IMR-90 (cell line): ENCODE results near the gene RPH3AL. TPM values are rescaled to one million over a fixed set of nuclear protein-coding genes. Genes with fewer than 3 reads are reported as not detected.

Experiments used
- ATAC-seq: fragments of 200-7000 bp; cut with Tn5 transposase; 2 replicates; pipeline ENCODE4 v1.9.1; 2020; ENCODE audit warnings: low read depth, mild to moderate bottlenecking, moderate library complexity
- BruUV-seq: library from RNA; stranded (reverse); fragments of 400-500 nt; replicated peaks from 2 replicates; lab custom pipeline; 2021; lab: Mats Ljungman, UMichigan
- CTCF ChIA-PET: fragments of 300-600 bp; formaldehyde crosslinking; extraction: SDS; loops from one replicate; lab custom pipeline; 2021; ENCODE audit warnings: antibody characterized with exemption; lab: Yijun Ruan, JAX
- POLR2A ChIA-PET: fragments of 300-600 bp; sonication (Branson Sonifier 250); formaldehyde crosslinking; loops from one replicate; lab custom pipeline; 2022; ENCODE audit warnings: antibody characterized with exemption; ENCODE audit not compliant: unreplicated experiment; lab: Charles Lee
- DNase-seq: peaks from one replicate; pipeline ENCODE4 v3.0.0; 2013
- H2AFZ ChIP-seq: replicated peaks from 2 replicates; pipeline ENCODE3; 2013; ENCODE audit warnings: low read length, mild to moderate bottlenecking; ENCODE audit not compliant: poor library complexity
- H2AK5ac ChIP-seq: 2 replicates; pipeline ENCODE4 v1.6.1; 2013; ENCODE audit warnings: low read depth, low read length, inconsistent platforms
- H2AK9ac ChIP-seq: replicated peaks from 2 replicates; pipeline ENCODE3; 2013; ENCODE audit warnings: mild to moderate bottlenecking, low read depth, low read length, moderate library complexity; ENCODE audit not compliant: poor library complexity
- H2BK120ac ChIP-seq: 2 replicates; pipeline ENCODE4 v1.6.1; 2013; ENCODE audit warnings: low read depth, low read length, inconsistent platforms
- H2BK15ac ChIP-seq: 3 replicates; pipeline ENCODE4 v1.6.1; 2013; ENCODE audit warnings: low read depth, low read length, inconsistent platforms
- H2BK20ac ChIP-seq: 2 replicates; pipeline ENCODE4 v1.6.1; 2013; ENCODE audit warnings: low read depth, mild to moderate bottlenecking, inconsistent platforms, low read length, moderate library complexity
- H2BK5ac ChIP-seq: 2 replicates; pipeline ENCODE4 v1.6.1; 2013; ENCODE audit warnings: mild to moderate bottlenecking, low read depth, low read length, inconsistent platforms; ENCODE audit not compliant: poor library complexity, severe bottlenecking
- H3K14ac ChIP-seq: replicated peaks from 2 replicates; pipeline ENCODE4 v1.6.1; 2013; ENCODE audit warnings: low read depth, low read length, inconsistent platforms
- H3K18ac ChIP-seq: 2 replicates; pipeline ENCODE4 v1.6.1; 2013; ENCODE audit warnings: low read depth, low read length, control low read depth
- H3K23ac ChIP-seq: 2 replicates; pipeline ENCODE4 v1.6.1; 2013; ENCODE audit warnings: low read depth, low read length, inconsistent platforms
- H3K27ac ChIP-seq: 2 replicates; pipeline ENCODE4 v1.5.1; 2013; ENCODE audit warnings: mild to moderate bottlenecking, control low read depth, low read length; ENCODE audit not compliant: insufficient read depth
- H3K27me3 ChIP-seq: 2 replicates; pipeline ENCODE4 v1.6.1; 2013; ENCODE audit warnings: low read length; ENCODE audit not compliant: control insufficient read depth, insufficient read depth
- H3K36me3 ChIP-seq: 2 replicates; pipeline ENCODE4 v1.6.1; 2013; ENCODE audit warnings: low read length, mixed read lengths; ENCODE audit not compliant: control insufficient read depth, insufficient read depth
- H3K4ac ChIP-seq: 2 replicates; pipeline ENCODE4 v1.6.1; 2013; ENCODE audit warnings: low read depth, low read length, inconsistent platforms
- H3K4me1 ChIP-seq: 2 replicates; pipeline ENCODE4 v1.6.1; 2013; ENCODE audit warnings: low read length, mixed read lengths; ENCODE audit not compliant: control insufficient read depth, insufficient read depth
- H3K4me2 ChIP-seq: 2 replicates; pipeline ENCODE4 v1.6.1; 2013; ENCODE audit warnings: low read depth, mild to moderate bottlenecking, control low read depth, low read length, moderate library complexity
- H3K4me3 ChIP-seq: 2 replicates; pipeline ENCODE4 v1.5.1; 2013; ENCODE audit warnings: low read depth, mild to moderate bottlenecking, control low read depth, low read length, moderate library complexity; ENCODE audit not compliant: insufficient read depth
- H3K56ac ChIP-seq: 2 replicates; pipeline ENCODE4 v1.6.1; 2013; ENCODE audit warnings: low read length, inconsistent platforms; ENCODE audit not compliant: insufficient read depth; ENCODE audit errors: extremely low read depth
- H3K79me1 ChIP-seq, 2 experiments: 2 replicates each; pipeline ENCODE4 v1.6.1; 2013; ENCODE audit warnings: low read length in 2 of 2, inconsistent platforms in 1 of 2, low read depth in 1 of 2
- H3K9ac ChIP-seq: 2 replicates; pipeline ENCODE4 v1.6.1; 2013; ENCODE audit warnings: low read depth, low read length, control low read depth
- H3K9me1 ChIP-seq: 2 replicates; pipeline ENCODE4 v1.6.1; 2013; ENCODE audit warnings: low read length, inconsistent platforms; ENCODE audit not compliant: insufficient read depth
- H3K9me3 ChIP-seq: 2 replicates; pipeline ENCODE4 v1.6.1; 2013; ENCODE audit warnings: low read length; ENCODE audit not compliant: control insufficient read depth, insufficient read depth
- H4K20me1 ChIP-seq: 2 replicates; pipeline ENCODE4 v1.6.1; 2013; ENCODE audit warnings: low read length, inconsistent platforms; ENCODE audit not compliant: insufficient read depth
- H4K5ac ChIP-seq: 2 replicates; pipeline ENCODE4 v1.6.1; 2013; ENCODE audit warnings: mild to moderate bottlenecking, low read depth, low read length, control low read depth
- H4K8ac ChIP-seq, 2 experiments: 2 replicates each; pipeline ENCODE4 v1.6.1; 2013; ENCODE audit warnings: low read depth in 2 of 2, low read length in 2 of 2, control low read depth in 1 of 2, inconsistent platforms in 1 of 2
- H4K91ac ChIP-seq: 2 replicates; pipeline ENCODE4 v1.6.1; 2013; ENCODE audit warnings: low read depth, low read length, inconsistent platforms; ENCODE audit not compliant: insufficient read depth
- BHLHE40 ChIP-seq: fragments of 150-350 bp; IDR thresholded peaks from 2 replicates; pipeline ENCODE4 v1.6.1; 2016; ENCODE audit warnings: mild to moderate bottlenecking, low read depth, low read length
- CHD1 ChIP-seq: IDR thresholded peaks from 2 replicates; pipeline ENCODE4 v1.6.1; 2012; ENCODE audit warnings: low read depth, low read length, improper control_type of control experiment
- ELK1 ChIP-seq: fragments of 150-350 bp; IDR thresholded peaks from 2 replicates; pipeline ENCODE4 v1.6.1; 2016; ENCODE audit warnings: low read depth, mild to moderate bottlenecking, low read length, moderate library complexity, borderline replicate concordance
- FOS ChIP-seq: fragments of 150-350 bp; IDR thresholded peaks from 2 replicates; pipeline ENCODE4 v1.6.1; 2016; ENCODE audit warnings: low read depth, low read length
- NFE2L2 ChIP-seq: fragments of 150-350 bp; IDR thresholded peaks from 2 replicates; pipeline ENCODE4 v1.6.1; 2016; ENCODE audit warnings: low read depth, mild to moderate bottlenecking, low read length
- RAD21 ChIP-seq: IDR thresholded peaks from 2 replicates; pipeline ENCODE4 v1.6.1; 2012; ENCODE audit warnings: low read length, improper control_type of control experiment
- RFX5 ChIP-seq: IDR thresholded peaks from 2 replicates; pipeline ENCODE4 v1.8.0; 2012; ENCODE audit warnings: low read depth, mild to moderate bottlenecking, low read length, moderate library complexity
- SMC3 ChIP-seq: fragments of 150-350 bp; IDR thresholded peaks from 2 replicates; pipeline ENCODE4 v1.6.1; 2016; ENCODE audit warnings: low read depth, mild to moderate bottlenecking, antibody characterized with exemption, low read length, moderate library complexity
- USF2 ChIP-seq: fragments of 150-350 bp; IDR thresholded peaks from 2 replicates; pipeline ENCODE4 v1.6.1; 2017; ENCODE audit warnings: mild to moderate bottlenecking, antibody characterized with exemption, low read length, low read depth
- WGBS, 2 experiments: methylation state at CpG; one replicate each; pipeline versions ENCODE4 v1.1.5 to v1.1.7; 2013; ENCODE audit warnings: missing lambda C conversion rate in 2 of 2; ENCODE audit not compliant: insufficient read length in 1 of 2; ENCODE audit errors: extremely low coverage in 2 of 2; 5-methylcytosine and 5-hydroxymethylcytosine counted together
- dilution Hi-C: fragments of 300-500 bp; cut with HindIII; formaldehyde crosslinking; loops from one replicate; pipeline ENCODE4 v1.14.3; 2018; ENCODE audit warnings: low sequenced_read_pairs; ENCODE audit not compliant: unreplicated experiment
- in situ Hi-C: fragments of 300-500 bp; cut with MboI; formaldehyde crosslinking; loops from 3 replicates; pipeline ENCODE4 v1.14.3; 2019; ENCODE audit warnings: low sequenced_read_pairs, inconsistent platforms, mixed read lengths
- intact Hi-C: fragments of 100-400 bp; cut with micrococcal nuclease; formaldehyde crosslinking; loops from 2 replicates; pipeline ENCODE4 v1.10.0; 2022
- polyA plus RNA-seq, 3 experiments: library from polyadenylated mRNA; depleted of rRNA; stranded (reverse); fragments of >200 nt; gene quantifications; 2 replicates each; pipeline ENCODE4 v1.2.3, GENCODE V29; 2012; ENCODE audit warnings: low replicate concordance in 1 of 3
- total RNA-seq: library from RNA; depleted of rRNA; stranded (reverse); fragments of >200 nt; gene quantifications from 2 replicates; pipeline ENCODE4 v1.2.3, GENCODE V29; 2012

Gene RPH3AL
- total and polyA plus RNA-seq, 2 of the 4 experiments (the other 2 are of a cell fraction), result 1.8 to 2.5 TPM

GRCh38 chr17:214881-215331 is 137.7 kb downstream of the RPH3AL start:
- WGBS, 2 experiments, result 67% methylated on average over 1 of the region's 10 CpGs; no CpG with 5 or more reads in 1 of the 2 experiments
- no peak overlapping the region for H2AK5ac ChIP-seq
- no peak for ATAC-seq
- no peak overlapping the region for H2BK20ac ChIP-seq
- ChIA-PET CTCF (no interaction called here), POLR2A (no interaction called here)
- no peak overlapping the region for H4K5ac ChIP-seq
- H3K27ac ChIP-seq, result no peak overlapping the region
- no peak for DNase-seq
- H3K18ac ChIP-seq, result no peak overlapping the region
- BruUV-seq, result no TSS peak
- no peaks in the 10 kb centered on the region for H4K20me1 ChIP-seq
- intact Hi-C loops (no loop called here), in situ Hi-C loops (no loop called here), dilution Hi-C loops (no loop called here)
- no peak overlapping the region for H4K91ac ChIP-seq
- no peak overlapping the region for H3K4me2 ChIP-seq
- no peak for TF ChIP-seq ELK1
- no peak for TF ChIP-seq FOS
- TF ChIP-seq USF2, result no peak
- TF ChIP-seq NFE2L2, result no peak
- TF ChIP-seq BHLHE40, result no peak
- no peak for TF ChIP-seq SMC3
- no peak for TF ChIP-seq CHD1
- TF ChIP-seq RFX5, result no peak
- no peak for TF ChIP-seq RAD21
- H3K56ac ChIP-seq, result no peak overlapping the region
- no peak overlapping the region for H2BK5ac ChIP-seq
- no peak overlapping the region for H2BK15ac ChIP-seq
- H3K9ac ChIP-seq, result no peak overlapping the region
- H3K14ac ChIP-seq, result no peak overlapping the region
- H4K8ac ChIP-seq, result no peak overlapping the region
- H2AFZ ChIP-seq, result no peak overlapping the region
- no peaks in the 10 kb centered on the region for H3K4me1 ChIP-seq
- H3K9me1 ChIP-seq, result no peaks in the 10 kb centered on the region
- no peaks in the 10 kb centered on the region for H3K9me3 ChIP-seq
- no peak overlapping the region for H3K4me3 ChIP-seq
- no peaks in the 10 kb centered on the region for H3K36me3 ChIP-seq
- H3K4ac ChIP-seq, result no peak overlapping the region
- peaks cover 2% of the 10 kb centered on the region for H3K27me3 ChIP-seq
- H3K79me1 ChIP-seq, result no peaks in the 10 kb centered on the region
- H2AK9ac ChIP-seq, result no peak overlapping the region
- no peak overlapping the region for H2BK120ac ChIP-seq
- no peak overlapping the region for H3K23ac ChIP-seq
